Mesenchymal stem cell (in vitro differentiated cells and primary cell): ENCODE results near the gene MSRB1. TPM values are rescaled to one million over a fixed set of nuclear protein-coding genes. Genes with fewer than 3 reads are reported as not detected.

Experiments used
- small RNA-seq: library from polyadenylated mRNA; stranded (forward); fragments of <200 nt; extraction: miRNeasy Mini kit (QIAGEN cat#:217004); gene quantifications from one replicate; pipeline ENCODE3, GENCODE V24; 2013; ENCODE audit warnings: low read depth

MSRB1 gene

Small RNA genes lying within 50 kb of the gene (small RNA-seq; reads per million reads assigned to genes)
- 0.86 reads per million for gene AC005363.2
- gene SNORA10: not detected
- not detected for gene SNORA64
